ENCODE measurements around the gene CFAP126. TPM values are rescaled to one million over a fixed set of nuclear protein-coding genes. Genes with fewer than 3 reads are reported as not detected.

CFAP126 gene
- total RNA-seq, 1 donor from 2014 or later = not detected

- no peak for TF ChIP-seq EZH2phosphoT487 (IDR thresholded peaks at IDR 0.05)
- TF ChIP-seq EZH2 (IDR thresholded peaks at IDR 0.05) = no peak
- no peak for TF ChIP-seq CTCF (IDR thresholded peaks at IDR 0.05)
Observed at GRCh38 chr1:161365207-161365606, 2.5 kb downstream of the CFAP126 start.

DNA sequence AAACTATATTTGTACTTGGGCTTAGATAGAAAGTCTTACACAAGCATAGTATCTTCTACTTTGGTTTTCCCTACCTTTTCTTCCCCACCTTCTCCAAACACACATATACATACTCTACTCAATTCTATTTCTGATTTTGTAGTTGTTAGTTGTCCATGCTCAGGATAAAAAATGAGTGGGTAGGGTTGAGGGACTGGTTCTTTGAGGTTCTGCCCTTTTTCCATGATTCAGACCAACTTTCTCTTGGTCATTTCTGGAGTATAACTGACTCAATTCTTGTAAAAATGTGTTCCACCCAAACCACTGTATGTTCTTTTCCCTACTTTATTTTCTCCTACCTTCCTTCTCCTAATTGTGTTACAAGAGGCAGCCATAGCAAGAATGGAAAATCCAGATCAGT, 3.3 kb downstream of the CFAP126 start:
- Mint-ChIP-seq H3K4me1 (peaks cover 7% of the 10 kb centered on the region), H3K27ac (no peak overlapping the region), H3K27me3 (ENCODE audit: insufficient read depth, low read depth) (no peaks in the 10 kb centered on the region), H3K36me3 (peaks cover 18% of the 10 kb centered on the region), H3K4me3 (no peak overlapping the region), H3K9me3 (no peaks in the 10 kb centered on the region)
- no peaks in the 10 kb centered on the region for H3K36me3 ChIP-seq
- no peak overlapping the region for H3K4me3 ChIP-seq
- H3K4me1 ChIP-seq = no peaks in the 10 kb centered on the region
- no peak for DNase-seq (ENCODE audit: low spot score)
- TF ChIP-seq EZH2 (IDR thresholded peaks at IDR 0.05) = no peak
- TF ChIP-seq EZH2phosphoT487 (IDR thresholded peaks at IDR 0.05) = no peak
- TF ChIP-seq CTCF (IDR thresholded peaks at IDR 0.05) = no peak
- H3K9me3 ChIP-seq (ENCODE audit: low read depth) = no peaks in the 10 kb centered on the region
- no peak overlapping the region for H3K4me2 ChIP-seq
- no peak overlapping the region for H3K9ac ChIP-seq
- H2AFZ ChIP-seq (replicated peaks) = no peak overlapping the region
- H4K20me1 ChIP-seq (ENCODE audit: low read depth) = no peaks in the 10 kb centered on the region
- no peaks in the 10 kb centered on the region for H3F3A ChIP-seq (ENCODE audit: low read depth)
- H3K27ac ChIP-seq = no peak overlapping the region
- H3K27me3 ChIP-seq = no peaks in the 10 kb centered on the region
- no peaks in the 10 kb centered on the region for H3K79me2 ChIP-seq (ENCODE audit: low read depth)

More at GRCh38 chr1:161365207-161365606, 2.5 kb downstream of the CFAP126 start:
- Histone ChIP-seq H3K4me3 (no peak overlapping the region), H3K4me2 (no peak overlapping the region), H3K9ac (no peak overlapping the region), H4K20me1 (ENCODE audit: low read depth) (no peaks in the 10 kb centered on the region), H3K27ac (no peak overlapping the region), H3K79me2 (ENCODE audit: low read depth) (no peaks in the 10 kb centered on the region), H2AFZ (replicated peaks) (no peak overlapping the region), H3K36me3 (no peaks in the 10 kb centered on the region), H3K4me1 (no peaks in the 10 kb centered on the region), H3K27me3 (no peaks in the 10 kb centered on the region), H3K9me3 (ENCODE audit: low read depth) (no peaks in the 10 kb centered on the region), H3F3A (ENCODE audit: low read depth) (no peaks in the 10 kb centered on the region)
- Mint-ChIP-seq H3K9me3 (no peaks in the 10 kb centered on the region), H3K4me1 (peaks cover 7% of the 10 kb centered on the region), H3K36me3 (peaks cover 18% of the 10 kb centered on the region), H3K27ac (no peak overlapping the region), H3K4me3 (no peak overlapping the region), H3K27me3 (ENCODE audit: insufficient read depth, low read depth) (no peaks in the 10 kb centered on the region)
- no peak for DNase-seq (ENCODE audit: low spot score)

DNA sequence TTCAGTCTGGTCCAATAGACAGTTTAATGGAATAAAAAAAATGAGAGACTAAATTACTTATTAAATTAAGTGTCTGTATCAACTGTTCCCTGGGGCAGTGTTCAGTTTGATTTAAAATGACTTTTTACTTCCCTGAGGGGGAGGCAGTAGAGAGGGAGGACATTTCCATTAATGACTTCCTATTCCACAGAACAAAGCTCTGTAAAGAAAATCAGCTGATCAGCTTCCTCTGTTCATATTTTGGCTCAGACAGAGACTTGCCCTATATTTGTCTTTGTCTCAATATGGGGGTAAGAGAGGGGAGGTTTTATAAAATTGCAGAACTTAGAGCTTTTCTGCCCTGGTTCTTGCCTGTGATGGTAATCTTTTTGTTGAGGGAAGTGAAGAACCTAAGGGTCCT, 8.4 kb downstream of the CFAP126 start:
- H3K9me3 Mint-ChIP-seq = no peaks in the 10 kb centered on the region
- no peak overlapping the region for H3K27ac ChIP-seq

More for the DNA sequence above, 8.4 kb downstream of the CFAP126 start:
- Mint-ChIP-seq H3K27ac (no peak overlapping the region), H3K36me3 (peaks cover 16% of the 10 kb centered on the region), H3K27me3 (ENCODE audit: insufficient read depth, low read depth) (no peaks in the 10 kb centered on the region), H3K4me1 (no peaks in the 10 kb centered on the region), H3K4me3 (no peak overlapping the region)
- H3K36me3 ChIP-seq = no peaks in the 10 kb centered on the region
- DNase-seq (ENCODE audit: low spot score) = no peak
- H3K9me3 ChIP-seq (ENCODE audit: low read depth) = no peaks in the 10 kb centered on the region
- H2AFZ ChIP-seq (replicated peaks) = no peak overlapping the region
- no peaks in the 10 kb centered on the region for H3F3A ChIP-seq (ENCODE audit: low read depth)
- no peaks in the 10 kb centered on the region for H4K20me1 ChIP-seq (ENCODE audit: low read depth)
- no peaks in the 10 kb centered on the region for H3K27me3 ChIP-seq
- H3K9ac ChIP-seq = no peak overlapping the region
- no peaks in the 10 kb centered on the region for H3K79me2 ChIP-seq (ENCODE audit: low read depth)
- H3K4me3 ChIP-seq = no peak overlapping the region
- H3K4me2 ChIP-seq = no peak overlapping the region
- TF ChIP-seq EZH2 (IDR thresholded peaks at IDR 0.05) = no peak
- TF ChIP-seq EZH2phosphoT487 (IDR thresholded peaks at IDR 0.05) = no peak
- TF ChIP-seq CTCF (IDR thresholded peaks at IDR 0.05) = no peak
- no peaks in the 10 kb centered on the region for H3K4me1 ChIP-seq

All from neural progenitor cell (in vitro differentiated cells).